HepG2 (cell line): ENCODE results near the gene SAMMSON. TPM values are rescaled to one million over a fixed set of nuclear protein-coding genes. Genes with fewer than 3 reads are reported as not detected.

Experiments
- ATAC-seq: fragments of 200-7000 bp; cut with Tn5 transposase; 3 replicates; pipeline ENCODE4 v1.9.1; 2020; ENCODE audit warnings: mild to moderate bottlenecking, moderate library complexity
- BruUV-seq: library from RNA; stranded (reverse); fragments of 400-500 nt; replicated peaks from 2 replicates; lab custom pipeline; 2021; lab: Mats Ljungman, UMichigan
- CTCF ChIA-PET: fragments of 300-600 bp; formaldehyde crosslinking; extraction: SDS; loops from one replicate; lab custom pipeline; 2021; ENCODE audit warnings: low total read pairs, inconsistent platforms, low intra/inter-chr PET ratio; lab: Yijun Ruan, JAX
- POLR2A ChIA-PET: fragments of 350-600 bp; sonication (Branson Sonifier 250); formaldehyde crosslinking; loops from one replicate; lab custom pipeline; 2020; ENCODE audit warnings: antibody characterized with exemption, inconsistent platforms; lab: Yijun Ruan, JAX
- DNase-seq: peaks from one replicate; pipeline ENCODE4 v3.0.0-alpha.2; 2015; ENCODE audit warnings: low spot score
- FAIRE-seq: peaks from 3 replicates; lab custom pipeline; 2011; peaks lifted over from hg19 to GRCh38; lab: Jason Lieb, UNC
- H2AFZ ChIP-seq: one replicate; pipeline ENCODE4 v1.6.1; 2011; ENCODE audit warnings: low read length, inconsistent platforms
- H3K27ac ChIP-seq: fragments of 300-600 bp; 3 replicates; pipeline ENCODE4 v1.8.0; 2011; ENCODE audit warnings: mixed run types, mild to moderate bottlenecking, mixed read lengths, low read length, inconsistent platforms; ENCODE audit not compliant: insufficient read depth; ENCODE audit errors: extremely low read length
- H3K27me3 ChIP-seq, 2 experiments: fragments of 200-600 bp in 1 of 2; 2 replicates in 1 of 2; 3 replicates in 1 of 2; pipeline versions ENCODE4 v1.6.0 to v1.8.0; 2011; ENCODE audit warnings: low read length in 2 of 2, mild to moderate bottlenecking in 2 of 2, moderate library complexity in 2 of 2, inconsistent platforms in 1 of 2; ENCODE audit not compliant: insufficient read depth in 2 of 2, control insufficient read depth in 1 of 2
- H3K36me3 ChIP-seq, 2 experiments: fragments of 200-600 bp in 1 of 2; replicated peaks in 1 of 2; 2 replicates in 1 of 2; 3 replicates in 1 of 2; pipeline versions ENCODE4 v1.5.1 to v1.8.0; 2011; ENCODE audit warnings: low read length in 2 of 2, inconsistent platforms in 1 of 2; ENCODE audit not compliant: insufficient read depth in 2 of 2, control insufficient read depth in 1 of 2
- H3K4me1 ChIP-seq: 2 replicates; pipeline ENCODE4 v1.5.1; 2012; ENCODE audit warnings: low read length, inconsistent platforms; ENCODE audit not compliant: insufficient read depth
- H3K4me2 ChIP-seq: 2 replicates; pipeline ENCODE4 v1.6.0; 2011; ENCODE audit warnings: low read depth, low read length, inconsistent platforms
- H3K4me3 ChIP-seq, 3 experiments: fragments of 200-600 bp in 1 of 3; sonication (generic), shearing (Covaris generic) in 1 of 3; replicated peaks in 1 of 3; 2 replicates each; pipeline ENCODE4 v1.5.1; 2011 to 2016; ENCODE audit warnings: low read length in 3 of 3, inconsistent platforms in 2 of 3, low read depth in 2 of 3, mild to moderate bottlenecking in 2 of 3, control low read depth in 1 of 3, mixed read lengths in 1 of 3; ENCODE audit not compliant: insufficient read depth in 1 of 3
- H3K79me2 ChIP-seq: one replicate; pipeline ENCODE4 v1.6.1; 2011; ENCODE audit warnings: low read length, inconsistent platforms; ENCODE audit not compliant: insufficient read depth
- H3K9ac ChIP-seq: 2 replicates; pipeline ENCODE4 v1.6.0; 2011; ENCODE audit warnings: mild to moderate bottlenecking, low read depth, low read length, inconsistent platforms; ENCODE audit not compliant: insufficient read depth
- H3K9me3 ChIP-seq: 2 replicates; pipeline ENCODE4 v1.5.1; 2012; ENCODE audit warnings: mild to moderate bottlenecking, low read length
- H4K20me1 ChIP-seq: 2 replicates; pipeline ENCODE4 v1.6.0; 2011; ENCODE audit warnings: inconsistent platforms, mild to moderate bottlenecking, low read length, moderate library complexity; ENCODE audit not compliant: insufficient read depth
- ASH2L ChIP-seq: fragments of 300-600, 200-600 bp; sonication (generic); IDR thresholded peaks from 2 replicates; pipeline ENCODE4 v1.7.0; 2017; ENCODE audit warnings: low read depth, mild to moderate bottlenecking, moderate library complexity, mixed read lengths, low read length; ENCODE audit not compliant: insufficient read length
- FOSL2 ChIP-seq: sonication (generic); formaldehyde crosslinking; IDR thresholded peaks from 2 replicates; pipeline ENCODE4 v1.4.0; 2020; ENCODE audit warnings: missing genetic modification reagents
- HMG20A ChIP-seq: IDR thresholded peaks from 2 replicates; pipeline ENCODE4 v1.6.1; 2016; ENCODE audit warnings: borderline replicate concordance
- KDM4B ChIP-seq: sonication (generic); formaldehyde crosslinking; IDR thresholded peaks from 2 replicates; pipeline ENCODE4 v1.4.0; 2020; ENCODE audit warnings: missing genetic modification reagents
- WGBS: methylation state at CpG from one replicate; pipeline ENCODE4 v1.1.6; 2017; ENCODE audit warnings: low lambda C conversion rate; 5-methylcytosine and 5-hydroxymethylcytosine counted together
- in situ Hi-C: cut with HindIII; loops from 2 replicates; pipeline ENCODE4 v1.10.0; 2017; ENCODE audit warnings: low pct_unique_long_range_greater_than_20kb; ENCODE audit not compliant: extremely low pct_ligation_motif_present
- intact Hi-C: fragments of 100-400 bp; cut with micrococcal nuclease; formaldehyde crosslinking; loops from one replicate; pipeline ENCODE4 v1.10.0; 2022; ENCODE audit not compliant: unreplicated experiment
- polyA plus RNA-seq, 8 experiments: library from polyadenylated mRNA; depleted of rRNA in 3 of 8; stranded (reverse) in 7 of 8; unstranded in 1 of 8; fragments of >200 nt; fragmentation: Illumina TruSeq in 4 of 8; extraction: Trizol in 4 of 8; gene quantifications; 2 replicates each; pipeline versions ENCODE4 v1.2.1 to v1.2.3, GENCODE V29; 2011 to 2016; ENCODE audit warnings: low read depth in 4 of 8, missing spikeins in 1 of 8, mixed read lengths in 1 of 8; ENCODE audit not compliant: insufficient read depth in 1 of 8
- total RNA-seq, 5 experiments: library from RNA; depleted of rRNA; stranded (reverse); fragments of >200 nt; fragmentation: Illumina TruSeq; extraction: Trizol; gene quantifications; 2 replicates each; pipeline ENCODE4 v1.2.3, GENCODE V29; 2016; ENCODE audit warnings: low read depth in 1 of 5
- TF ChIP-seq, protein P1 (sequence below): sonication (generic); formaldehyde crosslinking; IDR thresholded peaks from 2 replicates; pipeline ENCODE4 v1.5.0; 2020; ENCODE audit warnings: mild to moderate bottlenecking, missing genetic modification reagents
- TF ChIP-seq, protein P2 (sequence below): sonication (generic); formaldehyde crosslinking; IDR thresholded peaks from 2 replicates; pipeline ENCODE4 v1.4.0; 2020; ENCODE audit warnings: missing genetic modification reagents, borderline replicate concordance

SAMMSON gene
- total and polyA plus RNA-seq, 2 of the 13 experiments (the other 11 are each of a cell fraction or from before 2014, with no cell fraction given), result not detected

DNA sequence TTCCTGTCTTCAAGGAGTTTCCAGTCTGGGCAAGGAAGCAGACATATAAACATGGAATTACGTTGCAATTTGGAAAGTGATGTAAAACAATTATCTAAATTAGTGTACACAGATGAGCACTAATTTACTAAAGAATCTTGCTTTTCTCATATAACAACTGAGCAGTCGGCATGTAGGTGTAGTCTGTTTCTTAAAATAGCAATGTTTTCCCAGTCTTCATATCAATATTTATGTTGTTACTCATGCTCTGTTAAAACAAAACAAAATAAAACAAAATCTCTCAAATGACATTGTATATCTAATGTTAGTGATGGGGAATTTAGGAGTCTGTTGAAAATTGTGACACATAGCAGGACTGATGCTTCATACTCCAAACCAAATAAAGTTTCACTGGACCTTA is 75.6 kb downstream of the SAMMSON start:
- no peak for DNase-seq
- CTCF ChIA-PET, result no interaction called here
- intact Hi-C loops, result no loop called here
- Histone ChIP-seq H3K36me3 (no peaks in the 10 kb centered on the region), H3K4me1 (peaks cover 19% of the 10 kb centered on the region)
- TF ChIP-seq ASH2L (no peak), KDM4B (CRISPR knock-in tag) (no peak), FOSL2 (CRISPR knock-in tag) (no peak), HMG20A (CRISPR knock-in tag) (no peak)
- TF ChIP-seq, protein P1, sequence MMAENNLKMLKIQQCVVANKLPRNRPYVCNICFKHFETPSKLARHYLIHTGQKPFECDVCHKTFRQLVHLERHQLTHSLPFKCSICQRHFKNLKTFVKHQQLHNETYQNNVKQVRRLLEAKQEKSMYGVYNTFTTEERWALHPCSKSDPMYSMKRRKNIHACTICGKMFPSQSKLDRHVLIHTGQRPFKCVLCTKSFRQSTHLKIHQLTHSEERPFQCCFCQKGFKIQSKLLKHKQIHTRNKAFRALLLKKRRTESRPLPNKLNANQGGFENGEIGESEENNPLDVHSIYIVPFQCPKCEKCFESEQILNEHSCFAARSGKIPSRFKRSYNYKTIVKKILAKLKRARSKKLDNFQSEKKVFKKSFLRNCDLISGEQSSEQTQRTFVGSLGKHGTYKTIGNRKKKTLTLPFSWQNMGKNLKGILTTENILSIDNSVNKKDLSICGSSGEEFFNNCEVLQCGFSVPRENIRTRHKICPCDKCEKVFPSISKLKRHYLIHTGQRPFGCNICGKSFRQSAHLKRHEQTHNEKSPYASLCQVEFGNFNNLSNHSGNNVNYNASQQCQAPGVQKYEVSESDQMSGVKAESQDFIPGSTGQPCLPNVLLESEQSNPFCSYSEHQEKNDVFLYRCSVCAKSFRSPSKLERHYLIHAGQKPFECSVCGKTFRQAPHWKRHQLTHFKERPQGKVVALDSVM (CRISPR knock-in tag), result no peak
- TF ChIP-seq, protein P2, sequence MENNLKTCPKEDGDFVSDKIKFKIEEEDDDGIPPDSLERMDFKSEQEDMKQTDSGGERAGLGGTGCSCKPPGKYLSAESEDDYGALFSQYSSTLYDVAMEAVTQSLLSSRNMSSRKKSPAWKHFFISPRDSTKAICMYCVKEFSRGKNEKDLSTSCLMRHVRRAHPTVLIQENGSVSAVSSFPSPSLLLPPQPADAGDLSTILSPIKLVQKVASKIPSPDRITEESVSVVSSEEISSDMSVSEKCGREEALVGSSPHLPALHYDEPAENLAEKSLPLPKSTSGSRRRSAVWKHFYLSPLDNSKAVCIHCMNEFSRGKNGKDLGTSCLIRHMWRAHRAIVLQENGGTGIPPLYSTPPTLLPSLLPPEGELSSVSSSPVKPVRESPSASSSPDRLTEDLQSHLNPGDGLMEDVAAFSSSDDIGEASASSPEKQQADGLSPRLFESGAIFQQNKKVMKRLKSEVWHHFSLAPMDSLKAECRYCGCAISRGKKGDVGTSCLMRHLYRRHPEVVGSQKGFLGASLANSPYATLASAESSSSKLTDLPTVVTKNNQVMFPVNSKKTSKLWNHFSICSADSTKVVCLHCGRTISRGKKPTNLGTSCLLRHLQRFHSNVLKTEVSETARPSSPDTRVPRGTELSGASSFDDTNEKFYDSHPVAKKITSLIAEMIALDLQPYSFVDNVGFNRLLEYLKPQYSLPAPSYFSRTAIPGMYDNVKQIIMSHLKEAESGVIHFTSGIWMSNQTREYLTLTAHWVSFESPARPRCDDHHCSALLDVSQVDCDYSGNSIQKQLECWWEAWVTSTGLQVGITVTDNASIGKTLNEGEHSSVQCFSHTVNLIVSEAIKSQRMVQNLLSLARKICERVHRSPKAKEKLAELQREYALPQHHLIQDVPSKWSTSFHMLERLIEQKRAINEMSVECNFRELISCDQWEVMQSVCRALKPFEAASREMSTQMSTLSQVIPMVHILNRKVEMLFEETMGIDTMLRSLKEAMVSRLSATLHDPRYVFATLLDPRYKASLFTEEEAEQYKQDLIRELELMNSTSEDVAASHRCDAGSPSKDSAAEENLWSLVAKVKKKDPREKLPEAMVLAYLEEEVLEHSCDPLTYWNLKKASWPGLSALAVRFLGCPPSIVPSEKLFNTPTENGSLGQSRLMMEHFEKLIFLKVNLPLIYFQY (CRISPR knock-in tag), result no peak
- TF ChIP-seq, all 625 proteins: peak for 0
- Histone ChIP-seq H3K27me3 (no peaks in the 10 kb centered on the region; a peak in 1 of 5 replicates), H3K79me2 (no peaks in the 10 kb centered on the region), H2AFZ (no peak overlapping the region), H4K20me1 (no peaks in the 10 kb centered on the region), H3K4me2 (no peak overlapping the region), H3K4me3 (no peak overlapping the region), H3K9me3 (no peaks in the 10 kb centered on the region), H3K27ac (no peak overlapping the region), H3K9ac (no peak overlapping the region)
- 0% methylated on average over 2 of the region's 2 CpGs for WGBS
- no TSS peak for BruUV-seq
- ATAC-seq (no peak), FAIRE-seq (no peak)
- POLR2A ChIA-PET, result no interaction called here
- in situ Hi-C loops, result no loop called here
